Activated CD8-positive, alpha-beta memory T cell treated with anti-CD3 and anti-CD28 coated beads for 4 hours (primary cell): ENCODE data around the gene OR52E1.
"Not testable (repeated sequence)": the region's sequence is repeated elsewhere in the genome, so short reads cannot be mapped to it uniquely, and the experiment has no call there.

ENCODE experiments used
- DNase-seq, 2 donors: peaks; one replicate each; pipeline ENCODE4 v3.0.0-alpha.2; 2020; ENCODE audit warnings: low read depth in 2 of 2

Gene OR52E1

GRCh38 chr11:5069272-5069671 lies at the start of gene OR52E1:
OR52E1 (plus strand) TSS chr11:5069572.
- DNase-seq: no peak

GRCh38 chr11:5021996-5022395 lies 47.4 kb upstream of the OR52E1 start:
- DNase-seq: no peak

DNA sequence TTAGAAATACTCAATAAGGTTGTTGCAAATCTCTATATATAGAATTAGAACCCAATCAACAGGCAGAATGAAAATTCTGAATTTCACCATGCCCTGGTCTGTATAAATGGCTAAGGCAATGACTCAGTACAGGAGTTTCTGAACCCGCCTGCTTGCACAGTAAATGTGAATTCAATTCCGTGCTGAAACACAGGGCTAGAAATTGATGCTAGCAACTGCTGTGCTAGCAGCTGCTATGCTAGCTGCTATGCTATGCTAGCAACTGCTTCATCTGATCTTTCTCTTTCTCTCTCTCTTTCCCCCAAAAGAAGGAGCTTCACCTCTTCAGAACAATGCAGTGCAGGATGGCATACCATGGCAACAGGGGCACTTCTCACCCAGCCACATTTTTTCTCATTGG lies 32.7 kb upstream of the OR52E1 start:
- DNase-seq: no peak

DNA sequence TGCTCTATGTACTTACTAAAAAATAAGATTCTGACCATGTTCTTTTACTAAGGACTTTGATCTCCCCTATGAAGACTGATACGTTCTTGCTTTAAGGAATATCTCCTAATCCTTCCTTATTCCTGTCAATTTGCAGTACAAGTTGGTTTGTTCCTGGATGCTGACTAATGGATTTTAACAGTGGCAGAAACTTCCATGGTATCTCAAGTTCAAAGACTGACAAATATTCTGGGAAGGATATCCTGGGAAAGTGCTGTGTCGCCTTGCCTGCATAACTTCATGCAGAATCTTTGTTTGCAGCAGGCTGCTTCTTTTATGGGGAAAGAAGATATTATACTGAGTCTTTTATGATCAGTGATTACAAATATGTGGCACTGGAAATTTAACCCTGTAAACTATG lies 31.4 kb upstream of the OR52E1 start:
- DNase-seq: no peak

DNA sequence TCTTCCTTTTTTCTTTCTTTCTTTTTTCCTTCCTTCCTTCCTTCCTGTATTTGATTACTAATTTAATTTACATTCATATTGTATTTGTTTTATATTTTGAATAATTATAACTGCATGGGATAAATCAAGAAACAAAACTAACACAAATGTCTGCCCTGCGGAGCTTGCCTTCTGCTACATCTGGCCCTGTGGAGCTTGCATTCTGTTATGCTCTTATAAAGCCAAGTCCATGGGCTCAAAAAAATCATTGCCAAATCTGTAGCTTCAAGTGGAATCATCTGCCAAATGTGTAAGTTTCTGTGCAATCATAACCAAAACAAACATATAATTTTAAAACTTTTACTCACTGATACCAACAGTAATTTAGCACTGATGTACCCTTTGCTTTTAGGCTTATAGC lies 31.0 kb upstream of the OR52E1 start:
- DNase-seq: no peak

GRCh38 chr11:5040876-5041275 lies 28.5 kb upstream of the OR52E1 start:
- no peak for DNase-seq

DNA sequence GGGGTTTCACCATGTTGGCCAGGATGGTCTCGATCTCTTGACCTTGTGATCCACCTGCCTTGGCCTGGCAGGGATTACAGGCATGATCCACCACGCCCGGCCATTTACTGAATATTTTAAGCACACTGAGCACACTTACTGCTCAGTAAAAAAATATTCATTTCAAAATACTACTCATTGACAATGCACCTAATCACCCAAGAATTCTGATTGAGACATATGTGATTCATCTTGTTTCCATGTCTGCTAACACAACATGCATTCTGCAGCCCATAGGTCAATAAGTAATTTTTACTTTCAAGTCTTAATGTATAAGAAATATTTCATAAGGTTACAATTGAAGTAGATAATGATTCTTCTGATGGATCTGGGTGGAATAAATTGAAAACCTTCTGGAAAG lies 27.3 kb upstream of the OR52E1 start:
- DNase-seq: no peak

- no peak for DNase-seq
Observed at GRCh38 chr11:5043380-5043779, 26.0 kb upstream of the OR52E1 start.

- DNase-seq: no peak
Observed at GRCh38 chr11:5046226-5046625, 23.1 kb upstream of the OR52E1 start, which contains the start of gene OR52J3. OR52J3 (plus strand) TSS chr11:5046526; CDS start chr11:5046526, 0 bp downstream.

DNA sequence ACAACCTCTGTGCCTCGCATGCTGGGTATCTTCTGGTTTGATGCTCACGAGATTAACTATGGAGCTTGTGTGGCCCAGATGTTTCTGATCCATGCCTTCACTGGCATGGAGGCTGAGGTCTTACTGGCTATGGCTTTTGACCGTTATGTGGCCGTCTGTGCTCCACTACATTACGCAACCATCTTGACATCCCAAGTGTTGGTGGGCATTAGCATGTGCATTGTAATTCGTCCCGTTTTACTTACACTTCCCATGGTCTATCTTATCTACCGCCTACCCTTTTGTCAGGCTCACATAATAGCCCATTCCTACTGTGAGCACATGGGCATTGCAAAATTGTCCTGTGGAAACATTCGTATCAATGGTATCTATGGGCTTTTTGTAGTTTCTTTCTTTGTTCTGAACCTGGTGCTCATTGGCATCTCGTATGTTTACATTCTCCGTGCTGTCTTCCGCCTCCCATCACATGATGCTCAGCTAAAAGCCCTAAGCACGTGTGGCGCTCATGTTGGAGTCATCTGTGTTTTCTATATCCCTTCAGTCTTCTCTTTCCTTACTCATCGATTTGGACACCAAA lies 22.5 kb upstream of the OR52E1 start:
- no peak for DNase-seq

DNA sequence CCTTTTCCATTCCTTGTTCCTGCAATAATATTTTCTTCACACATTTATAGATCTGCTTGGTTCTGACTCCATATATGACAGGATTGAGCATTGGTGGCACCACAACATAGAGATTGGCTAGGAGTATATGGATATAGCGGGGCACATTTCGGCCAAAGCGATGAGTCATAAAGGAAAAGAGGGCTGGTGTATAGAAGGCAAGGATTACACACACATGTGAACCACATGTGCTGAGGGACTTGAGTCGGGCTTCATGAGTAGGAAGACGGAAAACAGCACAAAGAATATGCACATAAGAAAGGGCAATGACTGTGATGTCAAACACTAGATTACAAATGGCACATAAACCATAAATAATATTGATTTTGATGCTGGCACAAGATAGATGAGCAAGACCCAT lies 10.7 kb upstream of the OR52E1 start:
- not testable (repeated sequence) for DNase-seq

DNA sequence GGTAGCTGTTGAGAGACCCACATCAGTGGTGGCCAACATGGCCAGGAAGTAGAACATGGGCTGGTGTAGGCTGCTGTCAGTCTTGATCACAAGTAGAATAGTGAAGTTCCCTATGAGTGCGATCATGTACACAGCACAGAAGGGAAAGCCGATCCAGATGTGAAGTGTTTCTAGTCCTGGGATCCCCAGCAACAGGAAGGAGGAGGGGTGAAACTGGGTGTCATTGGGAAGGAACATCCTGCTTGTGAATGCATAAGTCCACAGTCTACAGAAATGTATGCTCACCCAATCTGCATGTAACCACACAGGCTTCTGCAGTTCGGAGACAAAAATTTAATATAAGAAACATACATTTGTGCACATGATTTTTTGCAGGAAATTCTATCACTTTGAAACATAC lies 10.0 kb upstream of the OR52E1 start, which contains the start of gene OR52E2:
Gene OR52E2, minus strand, starts transcription at position 237 of the 400 bp plus-strand sequence. Its CDS starts 0 bp downstream, at position 237.
- DNase-seq: no peak

DNA sequence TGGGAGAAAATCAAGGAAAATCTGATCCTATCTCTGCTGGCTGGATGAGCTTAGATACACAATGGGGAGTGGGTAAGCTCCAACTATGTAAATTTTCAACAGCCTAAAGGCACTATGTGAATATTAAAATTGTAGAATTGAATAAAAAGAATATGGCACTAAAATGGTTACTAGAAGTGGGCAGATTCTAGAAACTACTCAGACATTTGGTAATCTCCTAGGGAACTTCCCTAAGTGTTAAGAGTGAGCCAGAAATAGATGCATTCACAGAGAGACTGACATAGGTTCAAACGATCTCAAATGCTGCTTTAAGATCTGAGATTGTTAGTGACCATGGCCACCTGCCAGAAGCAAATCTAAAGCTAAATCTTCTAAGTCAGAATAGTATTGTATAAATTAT lies 4.3 kb upstream of the OR52E1 start:
- no peak for DNase-seq

DNA sequence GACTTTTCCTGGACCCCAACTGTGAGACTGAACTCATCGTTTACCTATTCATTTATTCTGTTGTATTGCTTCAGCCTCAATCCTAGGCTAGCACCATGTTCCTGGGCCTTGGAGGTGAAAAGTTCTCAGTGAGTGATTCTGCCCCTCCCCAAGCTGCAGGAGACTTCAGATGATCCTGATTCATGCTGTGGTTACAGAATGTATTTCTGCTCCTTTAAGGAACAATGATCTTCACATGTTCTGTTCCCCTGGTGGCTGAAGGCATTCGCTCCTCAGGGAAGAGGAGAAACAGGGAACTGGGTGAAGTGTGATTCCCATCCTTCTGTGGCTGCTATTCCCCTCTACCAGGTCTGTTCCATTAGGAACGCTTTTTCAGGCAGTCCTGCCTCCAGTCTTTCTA lies 2.4 kb downstream of the OR52E1 start:
- no peak for DNase-seq

DNA sequence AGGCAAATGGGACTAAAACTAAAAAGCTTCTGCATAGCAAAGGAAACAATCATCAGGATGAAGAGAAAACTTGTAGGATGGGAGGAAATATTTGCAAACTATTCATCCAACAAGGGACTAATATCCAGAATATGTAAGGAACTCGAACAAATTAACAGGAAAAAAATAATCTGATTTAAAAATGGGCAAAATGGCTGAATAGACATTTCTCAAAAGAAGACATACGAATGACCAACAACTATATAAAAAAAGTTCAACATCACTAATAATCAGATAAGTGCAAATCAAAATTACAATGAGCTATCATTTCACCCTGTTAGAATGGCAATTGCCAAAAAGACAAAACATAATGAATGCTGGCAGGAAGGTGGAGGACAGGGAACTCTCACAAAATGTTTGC lies 12.0 kb downstream of the OR52E1 start:
- no peak for DNase-seq

GRCh38 chr11:5083602-5084001 lies 14.2 kb downstream of the OR52E1 start:
- DNase-seq: no peak

GRCh38 chr11:5088556-5088955 lies 19.2 kb downstream of the OR52E1 start:
- DNase-seq: no peak

DNA sequence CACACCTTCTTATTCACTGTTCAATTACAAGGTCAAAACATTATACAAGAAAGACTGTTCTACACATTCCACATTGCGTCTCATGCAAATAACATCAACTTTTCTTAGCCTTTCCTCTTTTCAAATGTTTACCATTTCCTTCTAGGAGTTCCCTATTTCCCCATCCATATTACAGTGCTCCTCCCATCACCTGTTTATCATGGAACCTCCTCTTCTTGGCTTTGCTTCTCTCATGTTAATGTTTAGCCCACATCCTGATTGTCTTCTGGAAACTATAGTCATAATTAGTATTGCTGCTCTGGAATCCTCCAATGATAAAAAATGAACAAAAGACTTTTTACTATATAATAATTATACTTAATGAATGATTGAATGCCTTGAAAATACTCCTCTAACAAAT lies 21.3 kb downstream of the OR52E1 start:
- no peak for DNase-seq

- no peak for DNase-seq
Observed at GRCh38 chr11:5092821-5093585, 23.6 kb downstream of the OR52E1 start.

- no peak for DNase-seq
Observed at GRCh38 chr11:5096011-5096410, 26.6 kb downstream of the OR52E1 start.

DNA sequence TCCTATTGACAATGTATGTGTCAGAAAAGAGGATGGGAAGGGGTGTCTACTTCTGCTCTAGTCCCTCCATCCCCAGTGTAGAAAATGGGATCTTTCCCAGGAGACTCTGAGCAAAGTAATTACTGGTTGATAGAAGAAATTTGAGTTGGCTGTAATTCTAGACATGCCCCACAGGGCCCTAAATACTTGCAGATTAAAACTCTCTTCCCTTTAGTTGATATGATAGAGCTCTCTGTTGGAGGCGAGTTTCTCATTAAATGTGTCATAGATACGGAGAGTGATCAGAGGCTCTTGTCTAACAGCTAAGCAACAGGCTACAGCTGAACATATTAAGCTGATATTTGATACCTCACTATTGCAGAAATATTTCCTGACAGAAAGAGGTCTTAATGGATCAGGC lies 32.9 kb downstream of the OR52E1 start:
- no peak for DNase-seq

DNA sequence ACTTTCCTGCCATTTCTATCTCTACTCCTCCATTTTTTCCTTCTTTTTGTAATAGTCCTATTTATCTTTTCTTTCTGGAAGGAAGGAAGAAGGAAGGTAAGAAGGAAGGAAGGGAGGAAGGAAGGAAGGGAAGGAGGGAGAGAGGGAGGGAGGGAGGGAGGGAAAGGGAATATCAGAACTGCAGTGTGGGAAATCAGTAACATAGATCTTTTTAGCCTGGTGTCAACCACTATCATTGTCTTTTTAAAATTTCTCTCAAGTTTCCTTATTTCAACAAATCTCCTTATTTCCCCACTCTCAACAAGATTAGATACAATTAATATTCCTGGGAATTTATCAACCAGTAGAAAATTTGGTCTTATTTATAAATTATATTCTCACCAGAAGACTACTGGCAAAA lies 33.7 kb downstream of the OR52E1 start:
- no peak for DNase-seq

GRCh38 chr11:5107285-5107684 lies 37.9 kb downstream of the OR52E1 start:
- DNase-seq: no peak

DNA sequence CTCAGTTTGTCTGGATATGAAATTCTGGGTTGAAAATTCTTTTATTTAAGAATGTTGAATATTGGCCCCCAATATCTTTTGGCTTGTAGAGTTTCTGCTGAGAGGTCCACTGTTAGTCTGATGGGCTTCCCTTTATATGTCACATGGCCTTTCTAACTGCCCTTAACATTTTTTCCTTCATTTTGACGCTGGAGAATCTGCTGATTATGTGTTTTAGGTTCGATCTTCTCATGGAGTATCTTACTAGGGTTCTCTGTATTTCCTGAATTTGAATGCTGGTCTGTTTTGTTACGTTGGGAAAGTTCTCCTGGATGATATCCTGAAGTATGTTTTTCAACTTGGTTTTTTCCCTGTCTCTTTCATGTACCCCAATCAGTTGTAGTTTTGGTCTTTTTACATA lies 46.0 kb downstream of the OR52E1 start:
- no peak for DNase-seq
